HAP-1 (cell line): ENCODE measurements around the gene MS4A2.
"Not testable (repeated sequence)": the region's sequence is repeated elsewhere in the genome, so short reads cannot be mapped to it uniquely, and the experiment has no call there.

ENCODE experiments used
- DNase-seq, 2 experiments: peaks; one replicate each; pipeline ENCODE4 v3.0.0-alpha.2; 2016 to 2020; ENCODE audit warnings: low spot score in 2 of 2
- H3K27me3 ChIP-seq: fragments of 250-450 bp; sonication (Bioruptor Pico); 2 replicates; pipeline ENCODE4 v1.5.1; 2020; ENCODE audit warnings: low read depth, mild to moderate bottlenecking, moderate library complexity
- H3K36me3 ChIP-seq: fragments of 250-450 bp; sonication (Bioruptor Pico); replicated peaks from 2 replicates; pipeline ENCODE4 v1.5.1; 2020; ENCODE audit warnings: mild to moderate bottlenecking
- H3K4me1 ChIP-seq: fragments of 250-450 bp; sonication (Bioruptor Pico); 2 replicates; pipeline ENCODE4 v1.5.1; 2020; ENCODE audit warnings: mild to moderate bottlenecking
- H3K4me3 ChIP-seq: fragments of 250-450 bp; sonication (Bioruptor Pico); 2 replicates; pipeline ENCODE4 v1.5.1; 2020; ENCODE audit warnings: mild to moderate bottlenecking, moderate library complexity
- H3K9me3 ChIP-seq: fragments of 250-450 bp; sonication (Bioruptor Pico); 2 replicates; pipeline ENCODE4 v1.5.1; 2020; ENCODE audit warnings: mild to moderate bottlenecking, moderate library complexity
- in situ Hi-C: fragments of 300-500 bp; cut with MboI; formaldehyde crosslinking; loops from 3 replicates; pipeline ENCODE4 v1.14.3; 2020; ENCODE audit warnings: low sequenced_read_pairs, inconsistent platforms, mixed read lengths

MS4A2 gene

DNA sequence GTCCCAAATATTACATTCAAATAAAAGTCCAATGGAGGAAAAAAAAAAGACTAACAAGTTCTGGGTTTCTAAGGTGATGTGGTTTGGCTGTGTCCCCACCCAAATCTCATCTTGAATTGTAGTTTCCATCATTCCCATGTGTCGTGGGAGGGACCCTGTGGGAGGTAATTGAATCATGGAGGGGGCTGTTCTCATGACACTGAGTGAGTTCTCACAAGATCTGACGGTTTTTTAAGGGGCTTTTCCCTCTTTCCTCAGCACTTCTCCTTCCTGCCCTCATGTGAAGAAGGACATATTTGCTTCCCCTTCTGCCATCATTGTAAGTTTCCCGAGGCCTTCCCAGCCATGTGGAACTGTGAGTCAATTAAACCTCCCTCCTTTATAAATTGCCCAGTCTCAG lies 7.9 kb upstream of the MS4A2 start:
- Histone ChIP-seq H3K9me3 (no peaks in the 10 kb centered on the region; the same call in 1 of the 2 replicates), H3K27me3 (no peaks in the 10 kb centered on the region), H3K4me3 (no peak overlapping the region), H3K4me1 (no peaks in the 10 kb centered on the region), H3K36me3 (no peaks in the 10 kb centered on the region)
- in situ Hi-C loops, result no loop called here
- DNase-seq, result no peak

DNA sequence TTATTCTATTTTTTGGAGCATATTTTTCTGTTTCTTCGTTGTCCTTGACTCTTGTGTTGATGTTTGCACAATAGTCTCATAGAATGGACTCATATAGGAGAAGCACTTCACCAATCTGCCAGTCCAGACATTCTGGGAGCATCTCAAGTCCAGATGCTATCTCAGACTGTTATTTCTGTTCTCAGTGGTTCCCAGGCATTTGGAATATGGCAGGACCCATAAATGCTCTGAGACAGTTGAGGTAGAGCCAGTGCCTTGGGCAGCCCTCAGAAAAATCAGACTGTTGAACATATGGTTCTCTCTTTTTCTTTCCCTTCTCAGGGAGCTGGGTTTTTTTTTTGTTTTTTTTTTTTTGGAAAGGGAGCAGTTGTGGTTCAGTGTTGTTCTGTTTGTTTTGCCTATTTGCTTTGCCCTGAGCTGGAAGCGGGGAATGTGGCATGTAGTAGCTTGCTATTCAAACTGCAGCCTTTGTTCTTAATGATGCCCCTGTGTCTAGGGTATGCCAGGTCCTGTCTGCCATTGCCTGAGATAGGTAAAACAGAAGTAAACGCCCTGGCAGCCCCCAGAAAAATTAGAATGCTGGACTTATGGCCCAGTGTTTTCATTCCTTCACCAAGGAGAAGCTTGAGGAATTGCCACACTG lies 3.7 kb upstream of the MS4A2 start:
- Histone ChIP-seq H3K4me1 (no peaks in the 10 kb centered on the region), H3K27me3 (no peaks in the 10 kb centered on the region), H3K36me3 (no peaks in the 10 kb centered on the region), H3K4me3 (no peak overlapping the region), H3K9me3 (no peaks in the 10 kb centered on the region)
- in situ Hi-C loops, result no loop called here
- no peak for DNase-seq

DNA sequence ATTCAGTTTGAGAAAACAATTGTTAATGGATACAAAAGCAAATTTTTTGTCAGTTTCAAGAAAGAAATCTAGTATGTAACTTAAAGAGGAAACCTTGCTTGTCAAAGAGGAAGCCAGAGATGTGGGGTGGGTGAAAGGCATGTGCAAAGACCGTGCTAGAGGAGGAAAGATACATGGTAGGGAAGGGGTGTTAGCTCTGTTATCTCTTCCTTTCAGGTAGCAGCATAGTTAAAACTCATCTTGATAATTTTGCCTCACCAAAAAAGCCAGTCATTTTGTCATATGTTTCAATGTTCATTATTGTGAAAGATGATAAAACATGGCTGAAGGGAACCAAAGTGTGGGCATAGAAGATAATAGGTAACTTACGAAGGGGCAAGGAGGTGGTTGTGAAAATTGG lies 2.6 kb upstream of the MS4A2 start:
- no peak for DNase-seq
- Histone ChIP-seq H3K4me3 (no peak overlapping the region), H3K9me3 (no peaks in the 10 kb centered on the region), H3K36me3 (no peaks in the 10 kb centered on the region), H3K4me1 (no peaks in the 10 kb centered on the region), H3K27me3 (no peaks in the 10 kb centered on the region)
- in situ Hi-C loops, result no loop called here

- Histone ChIP-seq H3K27me3 (no peaks in the 10 kb centered on the region), H3K36me3 (no peaks in the 10 kb centered on the region), H3K4me3 (no peak overlapping the region), H3K9me3 (no peaks in the 10 kb centered on the region), H3K4me1 (no peaks in the 10 kb centered on the region)
- in situ Hi-C loops, result no loop called here
- no peak for DNase-seq
Observed at GRCh38 chr11:60087239-60087638, 1.2 kb upstream of the MS4A2 start.

- Histone ChIP-seq H3K9me3 (no peaks in the 10 kb centered on the region), H3K36me3 (no peaks in the 10 kb centered on the region; the same call in none of the 2 replicates), H3K27me3 (no peaks in the 10 kb centered on the region), H3K4me3 (no peak overlapping the region), H3K4me1 (no peaks in the 10 kb centered on the region)
- no peak for DNase-seq
- in situ Hi-C loops, result no loop called here
Observed at GRCh38 chr11:60095477-60096120, 7.1 kb downstream of the MS4A2 start.

GRCh38 chr11:60097189-60097588 lies 8.7 kb downstream of the MS4A2 start:
- DNase-seq, result no peak
- Histone ChIP-seq H3K4me3 (no peak overlapping the region), H3K27me3 (no peaks in the 10 kb centered on the region), H3K36me3 (no peaks in the 10 kb centered on the region; the same call in none of the 2 replicates), H3K9me3 (no peaks in the 10 kb centered on the region), H3K4me1 (no peaks in the 10 kb centered on the region)
- in situ Hi-C loops, result no loop called here

DNA sequence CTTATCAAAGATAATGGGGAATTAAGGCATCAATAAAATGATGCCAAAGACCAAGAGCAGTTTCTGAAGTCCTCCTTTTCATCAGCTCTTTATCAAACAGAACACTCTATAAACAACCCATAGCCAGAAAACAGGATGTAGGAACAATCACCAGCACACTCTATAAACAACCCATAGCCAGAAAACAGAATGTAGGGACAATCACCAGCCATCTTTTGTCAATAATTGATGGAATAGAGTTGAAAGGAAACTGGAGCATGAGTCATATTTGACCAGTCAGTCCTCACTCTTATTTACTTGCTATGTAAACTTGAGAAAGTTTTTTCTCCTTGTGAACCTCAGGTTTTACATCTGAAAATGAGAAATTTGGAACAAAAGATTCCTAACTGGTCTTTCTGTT lies 10.0 kb downstream of the MS4A2 start:
- Histone ChIP-seq H3K9me3 (no peaks in the 10 kb centered on the region), H3K36me3 (no peaks in the 10 kb centered on the region; the same call in none of the 2 replicates), H3K27me3 (no peaks in the 10 kb centered on the region), H3K4me1 (peaks cover 2% of the 10 kb centered on the region; the same call in 1 of the 2 replicates), H3K4me3 (no peak overlapping the region)
- in situ Hi-C loops, result no loop called here
- DNase-seq, result no peak

- Histone ChIP-seq H3K4me1 (peaks cover 15% of the 10 kb centered on the region), H3K9me3 (no peaks in the 10 kb centered on the region), H3K36me3 (no peaks in the 10 kb centered on the region; the same call in 1 of the 2 replicates), H3K27me3 (no peaks in the 10 kb centered on the region), H3K4me3 (no peak overlapping the region)
- in situ Hi-C loops, result loop anchor here (25.0 kb wide), 2 partner anchors 538 to 812 kb away; partner anchors contain the start of genes PRPF19, TMEM109 and TMEM132A
- no peak for DNase-seq
Observed at GRCh38 chr11:60100516-60100915, 12.1 kb downstream of the MS4A2 start.

DNA sequence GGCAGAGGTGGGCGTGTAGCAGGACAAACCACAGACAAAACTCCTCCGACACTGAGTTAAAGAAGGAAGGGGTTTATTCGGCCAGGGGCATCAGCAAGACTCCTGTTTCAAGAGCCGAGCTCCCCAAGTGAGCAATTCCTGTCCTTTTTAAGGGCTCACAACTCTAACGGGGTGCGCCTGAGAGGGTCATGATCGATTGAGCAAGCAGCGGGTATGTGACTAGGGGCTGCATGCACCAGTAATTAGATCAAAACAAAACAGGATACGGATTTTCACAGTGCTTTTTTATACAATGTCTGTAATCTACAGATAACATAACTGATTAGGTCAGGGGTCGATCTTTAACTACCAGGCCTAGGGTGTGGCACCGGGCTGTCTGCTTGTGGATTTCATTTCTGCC lies 12.9 kb downstream of the MS4A2 start:
- H3K4me1 ChIP-seq, result peaks cover 15% of the 10 kb centered on the region
- in situ Hi-C loops, result loop anchor here (25.0 kb wide), 2 partner anchors 539 to 811 kb away; partner anchors contain the start of genes PRPF19, TMEM109 and TMEM132A
- not testable (repeated sequence) for DNase-seq, H3K36me3 ChIP-seq, H3K4me3 ChIP-seq, H3K9me3 ChIP-seq, H3K27me3 ChIP-seq

GRCh38 chr11:60104471-60105115 lies 16.1 kb downstream of the MS4A2 start:
- not testable (repeated sequence) for H3K4me3 ChIP-seq, H3K9me3 ChIP-seq, H3K27me3 ChIP-seq, H3K36me3 ChIP-seq
- in situ Hi-C loops, result loop anchor here (25.0 kb wide), 2 partner anchors 542 to 808 kb away; partner anchors contain the start of genes PRPF19, TMEM109 and TMEM132A
- DNase-seq, result peak; percentile 60 to 90
- peaks cover 41% of the 10 kb centered on the region for H3K4me1 ChIP-seq

DNA sequence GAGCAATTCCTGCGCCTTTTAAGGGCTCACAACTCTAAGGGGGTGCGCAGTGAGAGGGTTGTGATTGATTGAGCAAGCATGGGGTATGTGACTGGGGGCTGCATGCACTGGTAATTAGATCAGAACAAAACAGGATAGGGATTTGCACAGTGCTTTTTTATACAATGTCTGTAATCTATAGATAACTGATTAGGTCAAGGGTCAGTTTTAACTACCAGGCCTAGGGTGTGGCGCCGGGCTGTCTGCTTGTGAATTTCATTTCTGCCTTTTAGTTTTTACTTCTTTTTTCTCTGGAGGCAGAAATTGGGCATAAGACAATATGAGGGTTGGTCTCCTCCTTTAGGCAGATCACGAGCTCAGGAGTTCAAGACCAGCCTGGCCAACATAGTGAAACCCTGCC lies 20.2 kb downstream of the MS4A2 start:
- H3K9me3 ChIP-seq, result not testable (repeated sequence)

GRCh38 chr11:60111793-60112192 lies 23.3 kb downstream of the MS4A2 start:
- in situ Hi-C loops, result loop anchor here (25.0 kb wide), 2 partner anchors 549 to 801 kb away; partner anchors contain the start of genes PRPF19, TMEM109 and TMEM132A
- DNase-seq, result peak; percentile 71 to 94

More for the DNA sequence above, 20.2 kb downstream of the MS4A2 start:
- in situ Hi-C loops, result loop anchor here (25.0 kb wide), 2 partner anchors 546 to 804 kb away; partner anchors contain the start of genes PRPF19, TMEM109 and TMEM132A
- DNase-seq, H3K36me3 ChIP-seq, H3K27me3 ChIP-seq: not testable (repeated sequence)
- Histone ChIP-seq H3K4me3 (peak overlapping the region; percentile 25; the same call in 1 of the 2 replicates), H3K4me1 (peaks cover 74% of the 10 kb centered on the region)

DNA sequence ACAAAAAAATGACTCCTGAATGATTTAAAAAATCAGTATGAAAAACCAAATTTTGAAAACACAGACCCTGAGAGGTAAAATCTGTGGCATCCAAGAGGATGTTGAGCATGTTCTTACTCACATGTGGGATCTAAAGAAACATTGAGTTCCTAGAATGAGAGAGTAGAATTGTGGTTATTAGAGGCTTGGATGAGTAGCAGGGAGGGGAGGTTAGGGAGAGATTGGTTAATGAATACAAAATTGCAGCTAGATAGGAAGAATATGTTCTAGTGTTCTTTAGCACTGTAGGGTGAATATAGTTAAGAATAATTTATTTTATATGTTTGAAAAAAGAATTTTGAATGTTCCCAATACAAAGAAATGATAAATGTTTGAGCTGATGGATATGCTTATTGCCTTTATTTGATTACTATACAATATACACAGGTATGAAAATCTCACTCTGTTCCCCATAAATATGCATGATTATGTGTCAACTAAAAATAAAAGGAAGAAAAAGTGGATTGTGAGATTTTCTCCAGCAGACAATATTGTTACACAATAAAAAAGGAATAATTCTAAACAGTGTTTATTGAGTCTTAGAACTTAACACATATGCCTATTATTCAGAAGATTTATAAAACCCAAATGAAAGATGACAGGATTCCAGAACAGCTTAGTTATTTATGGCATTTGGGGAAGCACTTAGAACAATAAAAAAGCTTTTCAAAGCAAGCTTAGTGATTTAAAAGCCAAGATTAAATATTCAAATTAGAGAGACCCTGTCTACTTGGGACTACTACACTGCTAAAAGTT lies 28.7 kb downstream of the MS4A2 start:
- H3K36me3 ChIP-seq, result no peaks in the 10 kb centered on the region
- in situ Hi-C loops, result loop anchor here (25.0 kb wide), 2 partner anchors 555 to 795 kb away; partner anchors contain the start of genes PRPF19, TMEM109 and TMEM132A
- peaks cover 90% of the 10 kb centered on the region for H3K4me1 ChIP-seq
- H3K27me3 ChIP-seq, result no peaks in the 10 kb centered on the region
- no peaks in the 10 kb centered on the region for H3K9me3 ChIP-seq
- peak in 1 of 2 experiments; percentile 94 for DNase-seq
- H3K4me3 ChIP-seq, result no peak overlapping the region

More at GRCh38 chr11:60111793-60112192, 23.3 kb downstream of the MS4A2 start:
- H3K9me3 ChIP-seq, result no peaks in the 10 kb centered on the region
- no peak overlapping the region for H3K4me3 ChIP-seq
- peaks cover 90% of the 10 kb centered on the region for H3K4me1 ChIP-seq
- H3K27me3 ChIP-seq, result no peaks in the 10 kb centered on the region
- H3K36me3 ChIP-seq, result no peaks in the 10 kb centered on the region
